Aorta (tissue), 5 donors: ENCODE measurements around the gene PROX1. TPM values are rescaled to one million over a fixed set of nuclear protein-coding genes. Genes with fewer than 3 reads are reported as not detected.

Source experiments
- ATAC-seq: fragments of 200-7000 bp; cut with Tn5 transposase; one replicate; pipeline ENCODE4 v1.9.1; 2022; ENCODE audit warnings: moderate library complexity; ENCODE audit not compliant: low FRiP score
- DNase-seq, 2 donors: peaks; one replicate each; pipeline ENCODE4 v3.0.0-alpha.2; 2020
- H3K27ac ChIP-seq, 2 donors: one replicate each; pipeline ENCODE4 v1.5.1; 2013; ENCODE audit warnings: low read length in 2 of 2, mild to moderate bottlenecking in 2 of 2, moderate library complexity in 2 of 2, control low read depth in 1 of 2, inconsistent platforms in 1 of 2, low read depth in 1 of 2
- H3K27me3 ChIP-seq, 2 donors: one replicate each; pipeline ENCODE4 v1.6.1; 2013; ENCODE audit warnings: control low read depth in 1 of 2, low read length in 1 of 2, mild to moderate bottlenecking in 1 of 2, moderate library complexity in 1 of 2; ENCODE audit not compliant: insufficient read depth in 2 of 2, control insufficient read depth in 1 of 2
- H3K36me3 ChIP-seq, 2 donors: one replicate each; pipeline ENCODE4 v1.6.1; 2013; ENCODE audit warnings: control low read depth in 1 of 2, low read length in 1 of 2, mild to moderate bottlenecking in 1 of 2; ENCODE audit not compliant: insufficient read depth in 2 of 2, control insufficient read depth in 1 of 2
- H3K4me1 ChIP-seq, 2 donors: one replicate each; pipeline ENCODE4 v1.6.1; 2013; ENCODE audit warnings: low read length in 2 of 2, control low read depth in 1 of 2, mild to moderate bottlenecking in 1 of 2, moderate library complexity in 1 of 2; ENCODE audit not compliant: insufficient read depth in 2 of 2, control insufficient read depth in 1 of 2
- H3K4me3 ChIP-seq, 2 donors: one replicate each; pipeline ENCODE4 v1.5.1; 2013; ENCODE audit warnings: low read length in 2 of 2, control low read depth in 1 of 2, mild to moderate bottlenecking in 1 of 2
- H3K9me3 ChIP-seq: one replicate; pipeline ENCODE4 v1.6.1; 2013; ENCODE audit warnings: mild to moderate bottlenecking, low read length; ENCODE audit not compliant: control insufficient read depth
- WGBS, 2 donors: extraction: QIAGEN DNeasy Blood & Tissue Kit; methylation state at CpG; one replicate each; pipeline ENCODE4 v1.1.7; 2013; 5-methylcytosine and 5-hydroxymethylcytosine counted together
- intact Hi-C, 2 donors: fragments of 100-400 bp; cut with DNase I; formaldehyde crosslinking; loops; one replicate each; pipeline versions ENCODE4 v1.14.2 to v1.15.0; 2022
- polyA plus RNA-seq, 2 donors: library from polyadenylated mRNA; stranded (reverse); fragments of 200-250 nt; gene quantifications; one replicate each; pipeline ENCODE4 v1.2.3, GENCODE V29; 2013
- total RNA-seq, 2 donors: library from RNA; stranded (reverse); fragmentation: NEBNext Ultra II Directional; extraction: Animal tissue kit (Norgen Biotek cat#: 25700); gene quantifications; one replicate each; pipeline ENCODE4 v1.2.1, GENCODE V29; 2021
- donor health status: healthy with polysubstance abuse.
- donor health status: Bipolar disorder and iron deficiency.
- donor health status: DM: no; HTN: no; CAD: no.
- donor health status: DM: no; HTN: no; CAD: no.
- donor health status: DM: yes; HTN: yes; CAD: no.

Gene PROX1
- total and polyA plus RNA-seq, 4 donors: 1.5 to 2.6 (median 2.5) TPM; not detected in 1

GRCh38 chr1:214037468-214037867, 49.7 kb downstream of the PROX1 start:
- Histone ChIP-seq H3K27ac (no peak overlapping the region), H3K4me3 (no peak overlapping the region), H3K9me3 (no peaks in the 10 kb centered on the region), H3K4me1 (no peaks in the 10 kb centered on the region), H3K27me3 (no peaks in the 10 kb centered on the region), H3K36me3 (no peaks in the 10 kb centered on the region)
- ATAC-seq (no peak), DNase-seq (no peak)
- intact Hi-C loops: no loop called here
- WGBS, 2 donors: 35 to 53% methylated on average over 8 of the region's 8 CpGs

GRCh38 chr1:214039394-214040018, 51.7 kb downstream of the PROX1 start:
- WGBS, 2 donors: 70 to 73% methylated on average over 4 of the region's 4 CpGs
- Histone ChIP-seq H3K27ac (no peak overlapping the region), H3K4me1 (no peaks in the 10 kb centered on the region), H3K4me3 (no peak overlapping the region), H3K9me3 (no peaks in the 10 kb centered on the region), H3K36me3 (no peaks in the 10 kb centered on the region), H3K27me3 (no peaks in the 10 kb centered on the region)
- no peak for ATAC-seq
- DNase-seq: no peak
- intact Hi-C loops: no loop called here

GRCh38 chr1:214043167-214043566, 55.4 kb downstream of the PROX1 start:
- 66 to 80% methylated on average over 3 of the region's 3 CpGs for WGBS, 2 donors
- Histone ChIP-seq H3K27me3 (no peaks in the 10 kb centered on the region), H3K4me1 (no peaks in the 10 kb centered on the region), H3K27ac (no peak overlapping the region), H3K4me3 (no peak overlapping the region), H3K9me3 (no peaks in the 10 kb centered on the region), H3K36me3 (no peaks in the 10 kb centered on the region)
- intact Hi-C loops: no loop called here
- DNase-seq (no peak), ATAC-seq (no peak)

GRCh38 chr1:214044438-214045214, 56.9 kb downstream of the PROX1 start:
- intact Hi-C loops: no loop called here
- ATAC-seq (no peak), DNase-seq (no peak)
- no peak overlapping the region for H3K4me3 ChIP-seq
- no peaks in the 10 kb centered on the region for H3K27me3 ChIP-seq
- no peaks in the 10 kb centered on the region for H3K36me3 ChIP-seq
- no peak overlapping the region for H3K27ac ChIP-seq
- no peaks in the 10 kb centered on the region for H3K9me3 ChIP-seq
- H3K4me1 ChIP-seq: no peaks in the 10 kb centered on the region
- WGBS, 2 donors: 79 to 87% methylated on average over 4 of the region's 4 CpGs

GRCh38 chr1:214050513-214051401, 63.0 kb downstream of the PROX1 start:
- ATAC-seq (no peak), DNase-seq (no peak)
- Histone ChIP-seq H3K27ac (no peak overlapping the region), H3K27me3 (no peaks in the 10 kb centered on the region), H3K4me1 (no peaks in the 10 kb centered on the region), H3K9me3 (no peaks in the 10 kb centered on the region), H3K36me3 (no peaks in the 10 kb centered on the region), H3K4me3 (no peak overlapping the region)
- 61 to 65% methylated on average over 9 of the region's 9 CpGs for WGBS, 2 donors
- intact Hi-C loops: no loop called here

GRCh38 chr1:214051786-214052185, 64.0 kb downstream of the PROX1 start:
- no peak overlapping the region for H3K27ac ChIP-seq
- no peaks in the 10 kb centered on the region for H3K9me3 ChIP-seq
- intact Hi-C loops: no loop called here
- no peak overlapping the region for H3K4me3 ChIP-seq
- ATAC-seq (no peak), DNase-seq (no peak)
- 88% methylated on average over 4 of the region's 4 CpGs for WGBS, 2 donors
- no peaks in the 10 kb centered on the region for H3K36me3 ChIP-seq
- H3K4me1 ChIP-seq: no peaks in the 10 kb centered on the region
- no peaks in the 10 kb centered on the region for H3K27me3 ChIP-seq

GRCh38 chr1:214058076-214058475, 70.3 kb downstream of the PROX1 start:
- no peak for ATAC-seq
- H3K27ac ChIP-seq: no peak overlapping the region
- intact Hi-C loops: no loop called here

GRCh38 chr1:214066190-214066589, 78.4 kb downstream of the PROX1 start:
- Histone ChIP-seq H3K27ac (no peak overlapping the region), H3K36me3 (no peaks in the 10 kb centered on the region), H3K9me3 (peaks cover 1% of the 10 kb centered on the region), H3K4me3 (no peak overlapping the region), H3K27me3 (no peaks in the 10 kb centered on the region), H3K4me1 (no peaks in the 10 kb centered on the region)
- intact Hi-C loops: no loop called here
- ATAC-seq (no peak), DNase-seq (no peak)
- 73% methylated on average over 6 of the region's 6 CpGs for WGBS, 2 donors

More at GRCh38 chr1:214058076-214058475, 70.3 kb downstream of the PROX1 start:
- Histone ChIP-seq H3K36me3 (no peaks in the 10 kb centered on the region), H3K4me3 (no peak overlapping the region), H3K9me3 (no peaks in the 10 kb centered on the region), H3K27me3 (no peaks in the 10 kb centered on the region), H3K4me1 (no peaks in the 10 kb centered on the region)
- 25 to 47% methylated on average over 5 of the region's 5 CpGs for WGBS, 2 donors
- no peak for DNase-seq
